Thyroid gland (tissue), 4 donors: Measurements from ENCODE around the gene ZCCHC17. TPM values are rescaled to one million over a fixed set of nuclear protein-coding genes. Genes with fewer than 3 reads are reported as not detected.

Experiments
- DNase-seq, 2 donors: peaks; one replicate each; pipeline ENCODE4 v3.0.0-alpha.2; 2019
- H3K27ac ChIP-seq, 3 donors: fragments of 200-600 bp; sonication (generic); 1 replicate in 2 of 3; 2 replicates in 1 of 3; pipeline ENCODE4 v1.5.1; 2016 to 2019; ENCODE audit warnings: mild to moderate bottlenecking in 1 of 3, moderate library complexity in 1 of 3
- H3K27me3 ChIP-seq: fragments of 200-600 bp; sonication (generic); one replicate; pipeline ENCODE4 v1.5.1; 2019
- H3K36me3 ChIP-seq, 2 donors: fragments of 200-600 bp; sonication (generic); one replicate each; pipeline ENCODE4 v1.5.1; 2016 to 2019
- H3K4me1 ChIP-seq, 2 donors: fragments of 200-600 bp; sonication (generic); one replicate each; pipeline ENCODE4 v1.5.1; 2017 to 2019
- H3K4me3 ChIP-seq, 3 donors: fragments of 200-600 bp; sonication (generic); replicated peaks in 1 of 3; 1 replicate in 2 of 3; 2 replicates in 1 of 3; pipeline ENCODE4 v1.5.1; 2016; ENCODE audit warnings: mild to moderate bottlenecking in 1 of 3
- H3K9me3 ChIP-seq: fragments of 200-600 bp; sonication (generic); one replicate; pipeline ENCODE4 v1.5.1; 2017
- POLR2A ChIP-seq, 2 donors: fragments of 450-650 bp; IDR thresholded peaks; one replicate each; pipeline ENCODE4 v1.6.1; 2017; ENCODE audit warnings: antibody characterized with exemption in 2 of 2, mild to moderate bottlenecking in 2 of 2, moderate library complexity in 1 of 2
- whole genome bisulfite sequencing, 2 donors: methylation state at CpG; one replicate each; pipeline ENCODE4 v1.1.5; 2017; 5-methylcytosine and 5-hydroxymethylcytosine counted together
- intact Hi-C: fragments of 100-400 bp; cut with DNase I; formaldehyde crosslinking; loops from one replicate; pipeline ENCODE4 v1.15.1; 2023
- total RNA-seq, 4 donors: library from RNA; depleted of rRNA; stranded (reverse); fragments of >200 nt; gene quantifications; one replicate each; pipeline ENCODE4 v1.2.3, GENCODE V29; 2016
- TF ChIP-seq, protein P1 (sequence below), 6 experiments: fragments of 200-600 bp in 3 of 6; fragments of 450-650 bp in 3 of 6; sonication (generic) in 3 of 6; IDR thresholded peaks; one replicate each; pipeline ENCODE4 v1.5.1; 2016 to 2019; ENCODE audit warnings: antibody characterized with exemption in 6 of 6, mild to moderate bottlenecking in 2 of 6, inconsistent platforms in 1 of 6, moderate library complexity in 1 of 6

Gene ZCCHC17
- total RNA-seq, 4 donors from 2014 or later: 20.0 to 29.8 (median 23.9) TPM

GRCh38 chr1:31405578-31406245 is 108.9 kb downstream of the ZCCHC17 start:
- Histone ChIP-seq H3K36me3 (no peaks in the 10 kb centered on the region), H3K4me1 (no peaks in the 10 kb centered on the region), H3K27ac (no peak overlapping the region), H3K27me3 (no peaks in the 10 kb centered on the region), H3K4me3 (no peak overlapping the region), H3K9me3 (no peaks in the 10 kb centered on the region)
- WGBS, 2 donors: 88% methylated on average over 4 to 6 of the region's 6 CpGs
- intact Hi-C loops: no loop called here
- no peak for DNase-seq
- no peak for TF ChIP-seq POLR2A (IDR thresholded peaks at IDR 0.05)

DNA sequence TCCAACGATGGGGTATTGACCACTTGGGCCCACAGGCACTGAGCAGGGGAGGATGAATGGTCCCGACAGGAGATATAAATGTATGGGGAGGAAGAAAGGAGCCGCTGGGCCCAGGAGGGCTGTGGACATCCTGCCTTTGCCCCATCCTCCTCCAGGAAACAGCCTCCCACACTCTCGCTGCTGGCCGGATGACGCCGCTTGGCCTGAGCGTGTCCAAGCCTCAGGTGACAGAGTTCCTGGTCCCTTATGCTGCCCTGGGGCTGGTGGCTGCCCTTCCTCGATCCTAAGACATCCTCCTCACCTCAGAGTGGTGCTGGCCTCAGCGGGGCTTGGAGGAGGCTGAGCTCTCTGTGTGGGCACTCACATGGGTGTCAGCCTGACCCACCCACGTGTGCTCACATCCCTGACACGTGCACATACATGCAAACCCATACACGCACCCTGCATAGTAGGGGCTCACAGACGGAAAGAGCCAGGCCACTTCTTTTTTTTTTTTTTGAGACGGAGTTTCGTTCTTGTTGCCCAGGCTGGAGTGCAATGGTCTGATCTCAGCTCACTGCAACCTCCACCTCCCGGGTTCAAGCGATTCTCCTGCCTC is 110.3 kb downstream of the ZCCHC17 start:
- WGBS, 2 donors: 81 to 90% methylated on average over 18 of the region's 18 CpGs
- TF ChIP-seq, protein P1, sequence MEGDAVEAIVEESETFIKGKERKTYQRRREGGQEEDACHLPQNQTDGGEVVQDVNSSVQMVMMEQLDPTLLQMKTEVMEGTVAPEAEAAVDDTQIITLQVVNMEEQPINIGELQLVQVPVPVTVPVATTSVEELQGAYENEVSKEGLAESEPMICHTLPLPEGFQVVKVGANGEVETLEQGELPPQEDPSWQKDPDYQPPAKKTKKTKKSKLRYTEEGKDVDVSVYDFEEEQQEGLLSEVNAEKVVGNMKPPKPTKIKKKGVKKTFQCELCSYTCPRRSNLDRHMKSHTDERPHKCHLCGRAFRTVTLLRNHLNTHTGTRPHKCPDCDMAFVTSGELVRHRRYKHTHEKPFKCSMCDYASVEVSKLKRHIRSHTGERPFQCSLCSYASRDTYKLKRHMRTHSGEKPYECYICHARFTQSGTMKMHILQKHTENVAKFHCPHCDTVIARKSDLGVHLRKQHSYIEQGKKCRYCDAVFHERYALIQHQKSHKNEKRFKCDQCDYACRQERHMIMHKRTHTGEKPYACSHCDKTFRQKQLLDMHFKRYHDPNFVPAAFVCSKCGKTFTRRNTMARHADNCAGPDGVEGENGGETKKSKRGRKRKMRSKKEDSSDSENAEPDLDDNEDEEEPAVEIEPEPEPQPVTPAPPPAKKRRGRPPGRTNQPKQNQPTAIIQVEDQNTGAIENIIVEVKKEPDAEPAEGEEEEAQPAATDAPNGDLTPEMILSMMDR (IDR thresholded peaks at IDR 0.05): no peak
- no peak for TF ChIP-seq POLR2A (IDR thresholded peaks at IDR 0.05)
- H3K27me3 ChIP-seq: no peaks in the 10 kb centered on the region
- H3K4me3 ChIP-seq: no peak overlapping the region
- H3K4me1 ChIP-seq: no peaks in the 10 kb centered on the region
- intact Hi-C loops: no loop called here
- no peaks in the 10 kb centered on the region for H3K36me3 ChIP-seq
- DNase-seq: no peak
- no peak overlapping the region for H3K27ac ChIP-seq
- no peaks in the 10 kb centered on the region for H3K9me3 ChIP-seq

GRCh38 chr1:31408788-31409318 is 112.0 kb downstream of the ZCCHC17 start:
- intact Hi-C loops: no loop called here
- H3K4me1 ChIP-seq: peaks cover 5 to 8% of the 10 kb centered on the region in 2 donors
- 85 to 90% methylated on average over 5 of the region's 5 CpGs for WGBS, 2 donors
- H3K4me3 ChIP-seq: no peak overlapping the region
- no peaks in the 10 kb centered on the region for H3K27me3 ChIP-seq
- no peak for TF ChIP-seq POLR2A (IDR thresholded peaks at IDR 0.05)
- TF ChIP-seq, protein P1 (IDR thresholded peaks at IDR 0.05): no peak
- no peaks in the 10 kb centered on the region for H3K9me3 ChIP-seq
- H3K36me3 ChIP-seq: no peaks in the 10 kb centered on the region
- H3K27ac ChIP-seq: no peak overlapping the region
- no peak for DNase-seq

DNA sequence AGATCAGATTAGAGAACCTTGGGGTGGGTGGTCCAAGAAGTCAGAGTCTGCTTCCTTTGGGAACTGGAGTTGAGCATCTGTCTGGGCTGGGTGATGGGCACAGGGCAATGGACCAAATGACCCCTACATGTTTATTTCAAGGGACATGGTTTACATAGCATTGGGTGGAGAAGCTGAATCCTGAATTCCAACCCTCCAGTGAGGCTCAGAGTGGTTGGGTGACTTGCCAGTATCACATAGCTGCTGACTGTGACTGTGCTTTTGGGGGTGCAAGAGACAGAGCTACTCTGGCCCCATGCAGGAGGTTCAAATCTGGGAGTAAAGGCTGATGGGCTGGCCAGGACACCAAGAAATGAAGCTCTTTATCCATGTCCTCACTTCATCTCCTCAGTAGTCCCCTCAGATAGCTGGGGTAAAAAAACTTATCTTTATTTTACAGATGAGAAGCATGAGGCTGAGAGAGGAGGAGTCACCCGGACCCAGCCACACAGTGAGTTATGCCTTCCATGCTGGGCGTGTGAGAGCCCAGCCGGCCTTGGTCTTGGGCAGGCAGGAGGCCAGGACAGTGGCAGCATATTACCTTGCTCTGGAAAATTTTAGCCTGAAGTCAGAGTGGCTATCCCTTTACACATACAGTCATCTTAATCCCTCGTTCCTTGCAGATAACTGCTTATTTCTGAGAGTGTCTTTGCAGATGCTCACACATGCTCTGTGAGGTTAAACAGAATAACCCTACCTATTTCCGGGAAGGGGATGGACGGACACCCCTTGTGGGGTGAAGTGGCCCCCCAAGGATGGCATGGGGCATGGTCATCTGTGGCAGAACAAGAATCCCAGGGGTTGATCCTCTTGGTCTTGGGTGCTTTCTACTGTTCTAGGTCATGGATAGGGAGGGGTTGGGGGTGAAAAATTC is 113.4 kb downstream of the ZCCHC17 start:
- WGBS, 2 donors: 72% methylated on average over 6 of the region's 6 CpGs
- Histone ChIP-seq H3K9me3 (no peaks in the 10 kb centered on the region), H3K27ac (no peak overlapping the region), H3K36me3 (no peaks in the 10 kb centered on the region), H3K4me1 (peaks cover 5 to 16% of the 10 kb centered on the region in 2 donors), H3K27me3 (no peaks in the 10 kb centered on the region), H3K4me3 (no peak overlapping the region)
- no peak for DNase-seq
- intact Hi-C loops: no loop called here
- no peak for TF ChIP-seq POLR2A (IDR thresholded peaks at IDR 0.05)
- TF ChIP-seq, protein P1 (IDR thresholded peaks at IDR 0.05): no peak

DNA sequence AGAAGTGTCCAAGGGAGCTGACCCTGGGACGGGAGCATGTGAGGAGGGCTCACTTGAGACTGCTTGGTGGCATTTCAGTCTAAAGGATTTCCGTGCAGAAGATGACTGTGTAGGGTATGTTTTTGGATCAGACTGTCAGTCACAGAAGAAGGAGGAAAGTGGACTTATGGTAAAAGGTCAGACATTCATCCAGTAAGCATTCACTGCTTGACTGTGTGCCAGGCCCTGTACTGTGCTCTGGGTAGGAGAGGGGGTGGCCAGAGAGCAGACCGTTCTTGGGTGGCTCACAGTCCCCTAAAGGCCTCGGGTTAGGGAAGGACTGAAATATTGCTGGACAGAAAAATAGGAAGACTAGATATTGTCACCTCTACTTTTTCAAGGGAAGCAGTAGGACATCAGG is 114.0 kb downstream of the ZCCHC17 start:
- Histone ChIP-seq H3K4me3 (no peak overlapping the region), H3K9me3 (no peaks in the 10 kb centered on the region), H3K4me1 (peaks cover 5 to 16% of the 10 kb centered on the region in 2 donors), H3K27ac (no peak overlapping the region), H3K27me3 (no peaks in the 10 kb centered on the region), H3K36me3 (no peaks in the 10 kb centered on the region)
- intact Hi-C loops: no loop called here
- 80 to 82% methylated on average over 4 of the region's 4 CpGs for WGBS, 2 donors
- TF ChIP-seq, protein P1 (IDR thresholded peaks at IDR 0.05): no peak
- TF ChIP-seq POLR2A (IDR thresholded peaks at IDR 0.05): no peak
- DNase-seq: no peak
